ENCODE results near the gene TBXAS1.

TBXAS1 gene

DNA sequence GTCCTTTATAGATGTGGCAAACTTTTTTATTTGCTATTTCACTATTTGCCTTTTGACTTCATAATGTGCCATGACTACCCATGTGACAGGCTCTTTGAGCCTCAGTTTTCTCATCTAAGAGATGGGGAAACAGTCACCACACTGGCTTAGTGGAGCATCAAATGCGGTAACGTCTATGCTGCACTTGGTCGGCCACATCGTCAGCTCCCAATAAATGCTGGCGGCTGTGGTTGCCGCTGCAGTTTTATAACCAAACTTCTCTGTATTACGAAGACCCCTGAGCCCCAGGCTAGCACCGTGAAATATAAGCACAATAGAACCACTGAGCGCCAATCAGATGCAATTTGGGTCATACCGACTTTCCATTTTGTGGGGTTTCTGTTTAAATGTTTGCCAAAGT is 177.5 kb downstream of the TBXAS1 start:
- Histone ChIP-seq H3K27ac (ENCODE audit: low read depth, low read length) (no peak overlapping the region), H3K27me3 (ENCODE audit: control insufficient read depth in 1 of 2, insufficient read depth in 2 of 2, low read length in 2 of 2) (no peaks in the 10 kb centered on the region), H3K4me3 (ENCODE audit: low read depth in 1 of 2, low read length in 2 of 2) (no peak overlapping the region), H3K9me3 (ENCODE audit: control insufficient read depth in 1 of 2, low read length in 2 of 2) (no peaks in the 10 kb centered on the region), H3K9ac (ENCODE audit: low read depth in 1 of 2, low read length in 2 of 2) (no peak overlapping the region), H3K36me3 (ENCODE audit: control insufficient read depth in 1 of 2, insufficient read depth in 2 of 2, low read length in 2 of 2) (no peaks in the 10 kb centered on the region), H3K4me1 (ENCODE audit: control insufficient read depth in 1 of 2, insufficient read depth in 2 of 2, low read length in 2 of 2) (no peaks in the 10 kb centered on the region)

DNA sequence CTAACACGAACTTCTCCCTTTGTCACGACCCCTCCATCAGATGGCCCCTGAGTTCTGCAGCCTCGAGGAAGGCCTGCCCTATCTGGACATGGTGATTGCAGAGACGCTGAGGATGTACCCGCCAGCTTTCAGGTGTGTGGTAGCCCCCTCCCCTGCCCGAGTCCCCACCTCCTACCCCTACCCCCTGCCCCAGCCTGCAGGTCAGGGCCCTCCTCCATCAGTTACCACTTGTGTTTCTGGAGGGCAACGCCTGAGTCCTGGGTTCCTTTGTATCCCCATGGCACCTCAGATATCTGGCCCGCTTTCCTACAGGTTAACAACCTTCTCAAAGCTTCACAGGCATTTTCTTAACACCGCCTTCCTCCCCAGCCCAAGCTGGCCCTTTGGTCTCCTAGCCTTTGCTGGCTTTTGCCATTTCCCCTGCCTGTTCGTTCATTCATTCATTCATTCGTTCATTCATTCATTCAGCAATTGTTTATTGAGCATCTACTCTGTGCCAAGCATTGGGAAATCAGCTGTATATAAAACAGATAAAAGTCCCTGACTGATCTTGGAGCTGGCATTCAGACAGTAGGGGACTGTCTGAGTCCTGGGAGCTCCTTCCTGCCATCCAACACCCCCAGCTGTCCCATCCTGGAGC is 178.1 kb downstream of the TBXAS1 start:
- Histone ChIP-seq H3K4me1 (ENCODE audit: control insufficient read depth in 1 of 2, insufficient read depth in 2 of 2, low read length in 2 of 2) (no peaks in the 10 kb centered on the region), H3K27me3 (ENCODE audit: control insufficient read depth in 1 of 2, insufficient read depth in 2 of 2, low read length in 2 of 2) (no peaks in the 10 kb centered on the region), H3K9ac (ENCODE audit: low read depth in 1 of 2, low read length in 2 of 2) (no peak overlapping the region), H3K27ac (ENCODE audit: low read depth, low read length) (no peak overlapping the region), H3K4me3 (ENCODE audit: low read depth in 1 of 2, low read length in 2 of 2) (no peak overlapping the region), H3K9me3 (ENCODE audit: control insufficient read depth in 1 of 2, low read length in 2 of 2) (no peaks in the 10 kb centered on the region), H3K36me3 (ENCODE audit: control insufficient read depth in 1 of 2, insufficient read depth in 2 of 2, low read length in 2 of 2) (no peaks in the 10 kb centered on the region)

DNA sequence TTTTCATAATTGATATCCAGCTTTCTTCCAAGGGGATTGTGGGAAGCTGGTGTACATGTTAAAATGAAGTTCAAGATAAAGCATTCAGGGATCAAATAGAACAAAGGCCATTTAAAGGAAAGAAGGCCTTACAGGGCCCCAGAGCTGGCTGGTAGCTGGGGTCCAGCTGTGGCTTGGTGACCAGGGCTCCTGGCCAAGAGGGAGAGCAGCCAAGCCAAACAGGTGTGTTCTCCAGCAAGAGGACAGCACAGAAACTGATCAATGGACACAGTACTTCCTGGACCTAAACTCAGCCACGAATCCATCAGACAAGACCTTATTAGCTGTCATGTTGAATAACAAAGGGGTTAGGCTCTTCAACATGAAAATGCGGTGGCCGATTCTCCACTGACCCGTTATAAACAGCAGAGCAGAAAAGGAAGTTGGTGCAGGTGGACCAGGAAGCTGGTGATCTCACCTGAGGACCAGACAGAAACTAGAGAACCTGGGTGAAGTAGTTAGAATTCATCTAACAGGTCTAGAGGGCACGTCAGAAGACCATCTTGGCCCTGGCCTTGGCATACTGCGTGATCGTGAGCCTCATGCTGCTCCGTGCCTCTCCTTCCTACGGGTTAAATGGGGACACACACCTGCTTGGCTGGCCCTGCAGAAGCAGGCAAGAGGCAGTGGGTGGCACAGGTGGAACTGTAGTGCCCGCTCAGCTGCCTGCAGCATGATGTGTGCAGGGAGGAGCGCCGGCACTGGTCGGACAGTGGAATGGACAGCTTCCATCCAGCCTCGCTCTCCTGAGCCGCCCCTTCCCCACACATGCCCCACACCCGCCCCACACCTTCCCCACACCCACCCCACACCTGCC is 179.9 kb downstream of the TBXAS1 start:
- no peak overlapping the region for H3K9ac ChIP-seq (ENCODE audit: low read depth in 1 of 2, low read length in 2 of 2)
- no peaks in the 10 kb centered on the region for H3K27me3 ChIP-seq (ENCODE audit: control insufficient read depth in 1 of 2, insufficient read depth in 2 of 2, low read length in 2 of 2)
- H3K27ac ChIP-seq (ENCODE audit: low read depth, low read length): no peak overlapping the region
- no peaks in the 10 kb centered on the region for H3K4me1 ChIP-seq (ENCODE audit: control insufficient read depth in 1 of 2, insufficient read depth in 2 of 2, low read length in 2 of 2)
- H3K4me3 ChIP-seq (ENCODE audit: low read depth in 1 of 2, low read length in 2 of 2): no peak overlapping the region
- no peaks in the 10 kb centered on the region for H3K9me3 ChIP-seq (ENCODE audit: control insufficient read depth in 1 of 2, low read length in 2 of 2)
- H3K36me3 ChIP-seq (ENCODE audit: control insufficient read depth in 1 of 2, insufficient read depth in 2 of 2, low read length in 2 of 2): no peaks in the 10 kb centered on the region

DNA sequence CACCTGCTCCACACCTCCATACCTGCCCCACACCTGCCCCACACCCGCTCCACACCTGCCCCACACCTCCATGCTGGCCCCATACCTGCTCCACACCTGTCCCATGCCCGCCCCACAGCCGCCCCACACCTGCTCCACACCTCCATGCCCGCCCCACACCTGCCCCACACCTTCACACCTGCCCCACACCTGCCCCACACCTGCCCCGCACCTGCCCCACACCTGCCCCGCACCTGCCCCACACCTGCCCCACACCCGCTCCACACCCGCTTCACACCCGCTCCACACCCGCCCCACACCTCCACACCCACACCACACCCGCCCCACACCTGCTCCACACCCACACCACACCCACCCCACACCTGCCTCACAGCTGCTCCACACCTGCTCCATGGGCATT is 180.7 kb downstream of the TBXAS1 start:
- Histone ChIP-seq H3K27ac (ENCODE audit: low read depth, low read length) (no peak overlapping the region), H3K9me3 (ENCODE audit: control insufficient read depth in 1 of 2, low read length in 2 of 2) (no peaks in the 10 kb centered on the region), H3K27me3 (ENCODE audit: control insufficient read depth in 1 of 2, insufficient read depth in 2 of 2, low read length in 2 of 2) (no peaks in the 10 kb centered on the region), H3K4me1 (ENCODE audit: control insufficient read depth in 1 of 2, insufficient read depth in 2 of 2, low read length in 2 of 2) (no peaks in the 10 kb centered on the region), H3K36me3 (ENCODE audit: control insufficient read depth in 1 of 2, insufficient read depth in 2 of 2, low read length in 2 of 2) (no peaks in the 10 kb centered on the region), H3K9ac (ENCODE audit: low read depth in 1 of 2, low read length in 2 of 2) (no peak overlapping the region), H3K4me3 (ENCODE audit: low read depth in 1 of 2, low read length in 2 of 2) (no peak overlapping the region)

DNA sequence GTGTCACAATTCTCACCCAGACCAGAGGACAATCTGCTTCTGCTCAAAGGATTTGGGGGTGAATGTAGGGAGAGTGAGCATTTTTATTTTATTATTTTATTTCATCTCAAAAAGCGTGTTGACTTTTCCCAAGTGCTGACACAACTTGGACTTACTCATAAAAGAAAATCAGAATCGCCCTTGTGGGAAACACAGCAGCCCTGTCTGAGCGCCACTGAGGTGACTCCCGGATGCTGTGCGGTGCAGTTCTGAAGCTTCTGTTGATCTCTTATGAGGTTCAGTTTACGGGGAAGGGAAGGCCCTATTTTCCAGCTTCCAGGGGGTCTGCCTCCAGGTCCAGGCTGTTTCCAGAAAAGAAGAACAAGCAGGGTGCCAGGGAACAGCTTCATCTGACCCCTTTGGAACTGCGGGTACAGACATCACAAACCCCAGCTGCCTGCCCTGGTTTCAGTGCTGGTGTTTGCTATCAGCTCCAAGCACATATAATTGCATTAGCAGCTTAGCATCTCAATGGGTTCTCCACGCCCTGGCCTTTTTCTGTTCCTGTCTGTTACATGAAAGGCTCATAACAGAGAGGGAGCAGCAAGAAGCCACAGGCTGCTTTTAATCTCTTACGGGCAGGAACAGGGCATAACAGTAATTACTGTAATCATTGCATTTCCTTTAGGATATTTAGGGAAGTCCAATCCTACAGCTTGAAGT is 181.3 kb downstream of the TBXAS1 start:
- no peaks in the 10 kb centered on the region for H3K9me3 ChIP-seq (ENCODE audit: control insufficient read depth in 1 of 2, low read length in 2 of 2)
- no peaks in the 10 kb centered on the region for H3K27me3 ChIP-seq (ENCODE audit: control insufficient read depth in 1 of 2, insufficient read depth in 2 of 2, low read length in 2 of 2)
- no peaks in the 10 kb centered on the region for H3K36me3 ChIP-seq (ENCODE audit: control insufficient read depth in 1 of 2, insufficient read depth in 2 of 2, low read length in 2 of 2)
- H3K4me3 ChIP-seq (ENCODE audit: low read depth in 1 of 2, low read length in 2 of 2): no peak overlapping the region
- no peaks in the 10 kb centered on the region for H3K4me1 ChIP-seq (ENCODE audit: control insufficient read depth in 1 of 2, insufficient read depth in 2 of 2, low read length in 2 of 2)
- no peak overlapping the region for H3K27ac ChIP-seq (ENCODE audit: low read depth, low read length)
- H3K9ac ChIP-seq (ENCODE audit: low read depth in 1 of 2, low read length in 2 of 2): no peak overlapping the region

DNA sequence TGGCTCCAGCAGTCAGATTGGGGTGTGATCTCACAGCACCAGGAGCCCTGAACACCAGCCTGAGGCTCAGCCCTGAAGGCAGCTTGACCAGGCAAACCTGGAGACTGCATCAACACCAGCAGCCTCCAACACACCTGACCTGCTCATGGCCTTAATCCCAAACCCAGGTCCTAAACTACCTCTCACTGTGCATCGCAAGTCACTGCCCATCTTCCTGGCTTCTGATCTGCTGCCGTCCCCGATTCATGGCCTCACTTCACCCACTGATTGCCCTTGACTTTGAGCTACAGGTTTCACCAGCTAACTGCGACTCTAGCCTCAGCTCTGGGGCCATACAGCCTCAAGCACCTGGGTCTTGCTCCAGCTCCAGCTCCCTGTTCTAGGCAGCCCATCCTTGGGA is 184.6 kb downstream of the TBXAS1 start:
- Histone ChIP-seq H3K9me3 (ENCODE audit: control insufficient read depth in 1 of 2, low read length in 2 of 2) (no peaks in the 10 kb centered on the region), H3K27ac (ENCODE audit: low read depth, low read length) (no peak overlapping the region), H3K36me3 (ENCODE audit: control insufficient read depth in 1 of 2, insufficient read depth in 2 of 2, low read length in 2 of 2) (no peaks in the 10 kb centered on the region), H3K4me1 (ENCODE audit: control insufficient read depth in 1 of 2, insufficient read depth in 2 of 2, low read length in 2 of 2) (peaks cover 0 to under 1% of the 10 kb centered on the region in 2 donors), H3K9ac (ENCODE audit: low read depth in 1 of 2, low read length in 2 of 2) (no peak overlapping the region), H3K27me3 (ENCODE audit: control insufficient read depth in 1 of 2, insufficient read depth in 2 of 2, low read length in 2 of 2) (no peaks in the 10 kb centered on the region), H3K4me3 (ENCODE audit: low read depth in 1 of 2, low read length in 2 of 2) (no peak overlapping the region)

DNA sequence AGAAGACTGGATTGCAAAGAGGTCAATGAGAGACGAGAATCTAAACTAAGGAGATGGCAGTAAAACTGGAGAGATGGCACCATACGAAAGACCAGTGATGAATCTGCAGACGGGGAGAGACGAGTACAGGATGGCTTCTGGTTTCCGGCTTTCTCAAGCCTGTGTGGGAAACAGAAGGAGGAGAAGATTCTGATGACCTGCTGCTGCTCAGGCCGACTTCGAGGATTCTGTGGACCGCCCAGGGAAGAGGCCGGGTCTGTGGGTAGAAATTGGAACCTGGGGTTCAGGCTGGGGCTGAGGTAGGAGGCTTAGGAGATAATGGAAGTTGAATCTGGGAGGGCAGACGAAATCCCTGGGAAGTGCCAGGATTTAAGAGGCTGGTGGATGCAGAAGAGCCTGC is 185.1 kb downstream of the TBXAS1 start:
- H3K4me1 ChIP-seq (ENCODE audit: control insufficient read depth in 1 of 2, insufficient read depth in 2 of 2, low read length in 2 of 2): peaks cover 0 to 5% of the 10 kb centered on the region in 2 donors
- H3K36me3 ChIP-seq (ENCODE audit: control insufficient read depth in 1 of 2, insufficient read depth in 2 of 2, low read length in 2 of 2): no peaks in the 10 kb centered on the region
- H3K9ac ChIP-seq (ENCODE audit: low read depth in 1 of 2, low read length in 2 of 2): no peak overlapping the region
- no peak overlapping the region for H3K4me3 ChIP-seq (ENCODE audit: low read depth in 1 of 2, low read length in 2 of 2)
- no peaks in the 10 kb centered on the region for H3K27me3 ChIP-seq (ENCODE audit: control insufficient read depth in 1 of 2, insufficient read depth in 2 of 2, low read length in 2 of 2)
- no peak overlapping the region for H3K27ac ChIP-seq (ENCODE audit: low read depth, low read length)
- H3K9me3 ChIP-seq (ENCODE audit: control insufficient read depth in 1 of 2, low read length in 2 of 2): no peaks in the 10 kb centered on the region

DNA sequence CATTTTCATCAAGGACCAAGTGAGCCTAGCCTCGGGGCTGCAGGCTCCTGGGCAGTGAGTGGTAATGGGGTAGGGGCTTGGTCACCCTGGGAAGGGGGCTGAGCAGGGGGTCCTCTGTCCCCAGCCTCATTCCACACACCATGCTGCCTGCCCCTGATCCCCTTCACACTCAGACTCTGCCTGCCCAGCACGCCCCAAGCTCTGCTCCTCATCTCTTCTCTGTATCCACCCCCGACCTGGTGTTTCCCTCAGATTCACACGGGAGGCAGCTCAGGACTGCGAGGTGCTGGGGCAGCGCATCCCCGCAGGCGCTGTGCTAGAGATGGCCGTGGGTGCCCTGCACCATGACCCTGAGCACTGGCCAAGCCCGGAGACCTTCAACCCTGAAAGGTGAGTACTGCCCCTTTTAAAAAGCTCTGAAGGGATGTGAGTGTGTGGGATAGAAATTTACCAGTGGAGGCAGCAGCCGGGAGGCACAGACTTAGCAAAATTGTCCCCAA is 186.5 kb downstream of the TBXAS1 start:
- H3K27ac ChIP-seq (ENCODE audit: low read depth, low read length): no peak overlapping the region
- H3K9ac ChIP-seq (ENCODE audit: low read depth in 1 of 2, low read length in 2 of 2): no peak overlapping the region
- H3K4me3 ChIP-seq (ENCODE audit: low read depth in 1 of 2, low read length in 2 of 2): no peak overlapping the region
- no peaks in the 10 kb centered on the region for H3K36me3 ChIP-seq (ENCODE audit: control insufficient read depth in 1 of 2, insufficient read depth in 2 of 2, low read length in 2 of 2)
- no peaks in the 10 kb centered on the region for H3K27me3 ChIP-seq (ENCODE audit: control insufficient read depth in 1 of 2, insufficient read depth in 2 of 2, low read length in 2 of 2)
- no peaks in the 10 kb centered on the region for H3K9me3 ChIP-seq (ENCODE audit: control insufficient read depth in 1 of 2, low read length in 2 of 2)
- peaks cover 0 to 8% of the 10 kb centered on the region in 2 donors for H3K4me1 ChIP-seq (ENCODE audit: control insufficient read depth in 1 of 2, insufficient read depth in 2 of 2, low read length in 2 of 2)

DNA sequence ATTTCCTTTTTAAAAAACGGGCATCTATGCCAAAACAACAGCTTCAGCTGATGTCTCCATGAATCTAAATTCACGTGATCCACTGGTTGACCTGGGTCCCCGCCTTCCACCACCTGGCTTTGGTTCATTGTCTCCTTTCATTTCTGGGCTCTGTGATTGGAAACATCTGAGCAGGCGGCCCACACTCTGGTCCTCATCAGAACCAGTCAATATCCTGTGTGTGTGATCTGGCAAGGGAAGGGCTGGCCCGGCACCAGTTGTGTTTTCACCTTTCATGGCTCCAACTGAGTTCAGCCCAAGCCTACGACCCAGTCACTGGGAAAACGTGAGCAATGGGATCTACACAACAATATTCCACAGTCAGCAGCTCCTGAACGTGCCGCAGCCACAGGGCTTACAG is 187.5 kb downstream of the TBXAS1 start:
- no peak overlapping the region for H3K4me3 ChIP-seq (ENCODE audit: low read depth in 1 of 2, low read length in 2 of 2)
- peaks cover 0 to 8% of the 10 kb centered on the region in 2 donors for H3K4me1 ChIP-seq (ENCODE audit: control insufficient read depth in 1 of 2, insufficient read depth in 2 of 2, low read length in 2 of 2)
- no peaks in the 10 kb centered on the region for H3K27me3 ChIP-seq (ENCODE audit: control insufficient read depth in 1 of 2, insufficient read depth in 2 of 2, low read length in 2 of 2)
- no peak overlapping the region for H3K9ac ChIP-seq (ENCODE audit: low read depth in 1 of 2, low read length in 2 of 2)
- H3K27ac ChIP-seq (ENCODE audit: low read depth, low read length): no peak overlapping the region
- no peaks in the 10 kb centered on the region for H3K36me3 ChIP-seq (ENCODE audit: control insufficient read depth in 1 of 2, insufficient read depth in 2 of 2, low read length in 2 of 2)
- no peaks in the 10 kb centered on the region for H3K9me3 ChIP-seq (ENCODE audit: control insufficient read depth in 1 of 2, low read length in 2 of 2)

DNA sequence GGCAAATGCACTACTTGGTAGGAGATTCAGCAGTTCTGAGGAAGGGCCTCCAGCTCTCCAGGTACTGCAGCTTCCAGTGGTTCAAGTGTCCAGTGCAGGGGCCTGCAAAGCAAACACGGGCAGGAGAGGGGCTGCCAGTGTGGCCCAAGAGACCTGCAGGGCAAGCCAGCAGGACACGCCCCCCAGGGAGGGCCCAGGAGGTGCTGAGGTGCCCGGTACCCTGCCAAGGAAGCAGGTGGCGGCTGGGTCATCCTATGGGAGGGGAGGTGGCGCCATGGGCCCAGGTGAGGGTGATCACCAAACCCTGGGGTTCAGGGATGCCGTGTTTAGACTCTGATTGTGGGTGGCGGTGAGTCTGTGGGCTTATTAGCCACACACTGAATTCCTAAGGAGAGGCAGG is 188.0 kb downstream of the TBXAS1 start:
- Histone ChIP-seq H3K9ac (ENCODE audit: low read depth in 1 of 2, low read length in 2 of 2) (no peak overlapping the region), H3K27ac (ENCODE audit: low read depth, low read length) (peak overlapping the region; percentile 10), H3K9me3 (ENCODE audit: control insufficient read depth in 1 of 2, low read length in 2 of 2) (no peaks in the 10 kb centered on the region), H3K4me1 (ENCODE audit: control insufficient read depth in 1 of 2, insufficient read depth in 2 of 2, low read length in 2 of 2) (peaks cover 0 to 8% of the 10 kb centered on the region in 2 donors), H3K27me3 (ENCODE audit: control insufficient read depth in 1 of 2, insufficient read depth in 2 of 2, low read length in 2 of 2) (no peaks in the 10 kb centered on the region), H3K4me3 (ENCODE audit: low read depth in 1 of 2, low read length in 2 of 2) (no peak overlapping the region), H3K36me3 (ENCODE audit: control insufficient read depth in 1 of 2, insufficient read depth in 2 of 2, low read length in 2 of 2) (no peaks in the 10 kb centered on the region)

Measured in duodenal mucosa (tissue), 2 donors.